ENCODE results near the gene GPR137.

- TF ChIP-seq, protein P1, sequence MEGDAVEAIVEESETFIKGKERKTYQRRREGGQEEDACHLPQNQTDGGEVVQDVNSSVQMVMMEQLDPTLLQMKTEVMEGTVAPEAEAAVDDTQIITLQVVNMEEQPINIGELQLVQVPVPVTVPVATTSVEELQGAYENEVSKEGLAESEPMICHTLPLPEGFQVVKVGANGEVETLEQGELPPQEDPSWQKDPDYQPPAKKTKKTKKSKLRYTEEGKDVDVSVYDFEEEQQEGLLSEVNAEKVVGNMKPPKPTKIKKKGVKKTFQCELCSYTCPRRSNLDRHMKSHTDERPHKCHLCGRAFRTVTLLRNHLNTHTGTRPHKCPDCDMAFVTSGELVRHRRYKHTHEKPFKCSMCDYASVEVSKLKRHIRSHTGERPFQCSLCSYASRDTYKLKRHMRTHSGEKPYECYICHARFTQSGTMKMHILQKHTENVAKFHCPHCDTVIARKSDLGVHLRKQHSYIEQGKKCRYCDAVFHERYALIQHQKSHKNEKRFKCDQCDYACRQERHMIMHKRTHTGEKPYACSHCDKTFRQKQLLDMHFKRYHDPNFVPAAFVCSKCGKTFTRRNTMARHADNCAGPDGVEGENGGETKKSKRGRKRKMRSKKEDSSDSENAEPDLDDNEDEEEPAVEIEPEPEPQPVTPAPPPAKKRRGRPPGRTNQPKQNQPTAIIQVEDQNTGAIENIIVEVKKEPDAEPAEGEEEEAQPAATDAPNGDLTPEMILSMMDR (IDR thresholded peaks at IDR 0.05) = no peak
- TF ChIP-seq POLR2A (IDR thresholded peaks at IDR 0.05) = no peak
Observed at GRCh38 chr11:64316672-64317324, 31.1 kb downstream of the GPR137 start.

All from adrenal gland (tissue), 5 donors.